GM13977 (cell line): ENCODE measurements around the gene SORBS2.

Source experiments
- DNase-seq: peaks from one replicate; pipeline ENCODE4 v3.0.0; 2012; ENCODE audit warnings: low spot score
- CTCF ChIP-seq: IDR thresholded peaks from 2 replicates; pipeline ENCODE4 v1.5.1; 2012; ENCODE audit warnings: mild to moderate bottlenecking, control low read depth; ENCODE audit not compliant: insufficient read depth; ENCODE audit errors: extremely low read depth, missing control alignments
- in situ Hi-C: fragments of 300-500 bp; cut with MboI; formaldehyde crosslinking; loops from one replicate; pipeline ENCODE4 v1.12.0; 2022; ENCODE audit warnings: low sequenced_read_pairs, low pct_unique_long_range_greater_than_20kb, mixed read lengths, inconsistent platforms; ENCODE audit not compliant: unreplicated experiment

SORBS2 gene

DNA sequence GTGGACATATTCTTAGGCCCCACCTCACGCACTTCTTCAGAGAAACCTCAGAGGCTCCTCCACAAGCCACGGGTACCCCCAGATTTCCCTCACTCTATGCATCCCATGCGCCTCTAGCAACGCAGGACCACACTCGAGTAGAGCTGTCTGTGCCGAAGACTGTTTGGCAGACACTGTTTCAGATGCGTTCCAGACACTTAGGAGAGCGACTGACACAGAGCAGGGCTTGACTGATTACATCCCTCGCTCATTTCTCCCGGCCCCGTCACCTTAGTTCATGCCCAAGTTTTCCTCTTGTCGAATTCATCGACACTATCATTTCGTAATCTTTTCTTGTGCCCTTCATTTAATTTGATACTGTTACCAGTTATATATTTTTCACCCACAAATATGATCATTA, 15.0 kb downstream of the SORBS2 start:
- in situ Hi-C loops: no loop called here
- no peak for TF ChIP-seq CTCF
- DNase-seq: no peak

- no peak for DNase-seq
- no peak for TF ChIP-seq CTCF
- in situ Hi-C loops: no loop called here
These were observed 15.8 kb downstream of the SORBS2 start for GRCh38 chr4:185796176-185796575.

DNA sequence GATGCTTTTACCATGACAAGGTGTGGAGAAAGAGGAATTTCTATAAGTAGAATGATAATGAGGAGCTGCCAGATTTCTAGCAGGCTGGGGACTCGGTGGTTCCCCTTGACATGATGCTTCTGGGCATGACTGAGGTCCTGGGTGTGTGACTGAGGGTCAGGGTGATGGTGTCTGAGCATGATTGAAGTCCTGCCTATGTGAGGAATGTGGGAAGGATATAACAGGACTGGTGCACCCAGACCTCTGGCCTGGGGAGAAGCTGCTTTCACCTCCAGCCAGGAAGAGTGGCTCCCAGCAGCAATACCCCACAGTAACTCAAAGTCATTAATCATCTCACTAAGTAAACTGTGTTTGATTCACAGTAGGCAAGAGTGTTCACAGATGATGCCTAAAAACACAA, 17.4 kb downstream of the SORBS2 start:
- TF ChIP-seq CTCF: no peak
- in situ Hi-C loops: no loop called here
- no peak for DNase-seq

GRCh38 chr4:185793716-185794115, 18.3 kb downstream of the SORBS2 start:
- no peak for TF ChIP-seq CTCF
- no peak for DNase-seq
- in situ Hi-C loops: no loop called here

- DNase-seq: no peak
- no peak for TF ChIP-seq CTCF
- in situ Hi-C loops: no loop called here
These were observed 18.9 kb downstream of the SORBS2 start for GRCh38 chr4:185793116-185793485.

GRCh38 chr4:185792384-185793115, 19.4 kb downstream of the SORBS2 start:
- in situ Hi-C loops: no loop called here
- no peak for TF ChIP-seq CTCF
- DNase-seq: no peak
